HEK293T (cell line): Measurements from ENCODE around the gene CDCA3.

Experiments used
- CTBP1 ChIP-seq: fragments of 450-650 bp; IDR thresholded peaks from 2 replicates; pipeline ENCODE4 v1.6.1; 2016; ENCODE audit warnings: borderline replicate concordance
- LEF1 ChIP-seq: fragments of 450-650 bp; IDR thresholded peaks from 2 replicates; pipeline ENCODE4 v1.6.1; 2017; ENCODE audit warnings: mild to moderate bottlenecking, borderline replicate concordance
- SP1 ChIP-seq: fragments of 450-650 bp; IDR thresholded peaks from 2 replicates; pipeline ENCODE4 v1.6.1; 2017
- ZNF384 ChIP-seq: fragments of 450-650 bp; IDR thresholded peaks from 2 replicates; pipeline ENCODE4 v1.6.1; 2016
- TF ChIP-seq, protein P1 (sequence below): fragments of 450-650 bp; IDR thresholded peaks from 2 replicates; pipeline ENCODE4 v1.6.1; 2016

DNA sequence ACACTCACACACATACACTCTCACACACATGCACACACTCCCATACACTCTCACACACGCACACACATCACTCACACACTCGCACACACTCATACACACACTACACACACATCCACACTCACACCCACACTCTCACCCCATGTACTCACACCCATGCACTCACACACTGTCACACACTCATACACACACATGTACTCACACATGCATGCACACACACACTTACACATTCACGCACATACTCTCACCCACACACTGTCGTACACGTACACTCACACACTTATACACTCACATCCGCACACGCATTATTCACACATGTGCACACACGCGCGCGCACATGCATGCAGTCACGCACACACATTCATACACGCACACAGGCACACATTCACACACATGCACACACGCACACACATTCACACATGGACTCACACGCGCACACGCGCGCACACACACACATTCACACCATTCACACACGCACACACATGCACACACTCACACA lies 33.4 kb downstream of the CDCA3 start:
- TF ChIP-seq ZNF384, result no peak
- no peak for TF ChIP-seq LEF1
- TF ChIP-seq, protein P1, sequence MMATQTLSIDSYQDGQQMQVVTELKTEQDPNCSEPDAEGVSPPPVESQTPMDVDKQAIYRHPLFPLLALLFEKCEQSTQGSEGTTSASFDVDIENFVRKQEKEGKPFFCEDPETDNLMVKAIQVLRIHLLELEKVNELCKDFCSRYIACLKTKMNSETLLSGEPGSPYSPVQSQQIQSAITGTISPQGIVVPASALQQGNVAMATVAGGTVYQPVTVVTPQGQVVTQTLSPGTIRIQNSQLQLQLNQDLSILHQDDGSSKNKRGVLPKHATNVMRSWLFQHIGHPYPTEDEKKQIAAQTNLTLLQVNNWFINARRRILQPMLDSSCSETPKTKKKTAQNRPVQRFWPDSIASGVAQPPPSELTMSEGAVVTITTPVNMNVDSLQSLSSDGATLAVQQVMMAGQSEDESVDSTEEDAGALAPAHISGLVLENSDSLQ, result no peak
- no peak for TF ChIP-seq CTBP1
- TF ChIP-seq SP1, result no peak
